ENCODE measurements around the gene ALX3.

DNA sequence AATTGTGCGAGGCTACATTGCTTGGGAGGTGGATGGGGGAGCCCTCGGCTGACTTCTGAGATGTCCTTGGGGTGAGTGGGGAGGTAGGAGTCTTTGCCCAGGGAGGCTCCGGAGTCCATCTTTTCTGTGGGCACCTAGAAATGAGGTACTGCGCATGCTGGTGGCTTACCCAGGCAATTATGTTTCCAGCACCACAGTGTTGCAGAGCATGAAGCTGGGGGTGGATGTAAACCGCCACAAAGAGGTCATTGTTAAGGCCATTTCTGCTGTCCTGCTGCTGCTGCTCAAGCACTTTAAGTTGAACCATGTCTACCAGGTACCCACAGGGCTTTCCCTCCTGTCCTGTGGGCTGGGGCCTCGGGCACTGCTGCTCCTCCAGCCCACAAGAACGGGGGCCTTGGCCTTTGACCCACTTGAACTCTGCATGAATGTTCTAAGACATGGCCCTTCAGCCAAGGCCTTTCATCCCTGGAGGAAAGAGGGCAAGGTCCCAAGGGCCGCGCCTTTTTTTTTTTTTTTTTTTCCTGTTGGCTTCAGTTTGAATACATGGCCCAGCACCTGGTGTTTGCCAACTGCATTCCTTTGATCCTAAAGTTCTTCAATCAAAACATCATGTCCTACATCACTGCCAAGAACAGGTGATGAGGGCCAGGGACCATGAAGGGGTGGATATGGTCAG is 21.4 kb downstream of the ALX3 start:
- TF ChIP-seq POLR2A (IDR thresholded peaks at IDR 0.05; ENCODE audit: extremely low read depth, insufficient read length) = no peak
- TF ChIP-seq, protein P1, sequence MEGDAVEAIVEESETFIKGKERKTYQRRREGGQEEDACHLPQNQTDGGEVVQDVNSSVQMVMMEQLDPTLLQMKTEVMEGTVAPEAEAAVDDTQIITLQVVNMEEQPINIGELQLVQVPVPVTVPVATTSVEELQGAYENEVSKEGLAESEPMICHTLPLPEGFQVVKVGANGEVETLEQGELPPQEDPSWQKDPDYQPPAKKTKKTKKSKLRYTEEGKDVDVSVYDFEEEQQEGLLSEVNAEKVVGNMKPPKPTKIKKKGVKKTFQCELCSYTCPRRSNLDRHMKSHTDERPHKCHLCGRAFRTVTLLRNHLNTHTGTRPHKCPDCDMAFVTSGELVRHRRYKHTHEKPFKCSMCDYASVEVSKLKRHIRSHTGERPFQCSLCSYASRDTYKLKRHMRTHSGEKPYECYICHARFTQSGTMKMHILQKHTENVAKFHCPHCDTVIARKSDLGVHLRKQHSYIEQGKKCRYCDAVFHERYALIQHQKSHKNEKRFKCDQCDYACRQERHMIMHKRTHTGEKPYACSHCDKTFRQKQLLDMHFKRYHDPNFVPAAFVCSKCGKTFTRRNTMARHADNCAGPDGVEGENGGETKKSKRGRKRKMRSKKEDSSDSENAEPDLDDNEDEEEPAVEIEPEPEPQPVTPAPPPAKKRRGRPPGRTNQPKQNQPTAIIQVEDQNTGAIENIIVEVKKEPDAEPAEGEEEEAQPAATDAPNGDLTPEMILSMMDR (IDR thresholded peaks at IDR 0.05; ENCODE audit: low read depth, low read length) = no peak
